B cell (primary cell): ENCODE measurements around the gene RNLS. TPM values are rescaled to one million over a fixed set of nuclear protein-coding genes. Genes with fewer than 3 reads are reported as not detected.

Source experiments
- ATAC-seq: fragments of 200-7000 bp; cut with Tn5 transposase; one replicate; pipeline ENCODE4 v1.10.0; 2021; ENCODE audit warnings: low read depth, mild to moderate bottlenecking, moderate number of reproducible peaks, moderate library complexity
- CTCF ChIA-PET: fragments of 350-600 bp; sonication (Branson Sonifier 250); formaldehyde crosslinking; loops from one replicate; lab custom pipeline; 2021; ENCODE audit warnings: antibody characterized with exemption, inconsistent platforms; lab: Charles Lee
- POLR2A ChIA-PET: fragments of 350-600 bp; sonication (Branson Sonifier 250); formaldehyde crosslinking; loops from one replicate; lab custom pipeline; 2021; ENCODE audit warnings: antibody characterized with exemption; lab: Charles Lee
- DNase-seq: peaks from one replicate; pipeline ENCODE4 v3.0.0; 2013
- H2AFZ ChIP-seq: 2 replicates; pipeline ENCODE4 v1.6.1; 2012; ENCODE audit warnings: mild to moderate bottlenecking, low read depth, low read length; ENCODE audit not compliant: insufficient read depth, poor library complexity, severe bottlenecking
- H3K27ac ChIP-seq, 2 donors: 1 replicate in 1 of 2; 2 replicates in 1 of 2; pipeline ENCODE4 v1.5.1; 2012 to 2013; ENCODE audit warnings: low read length in 2 of 2, mild to moderate bottlenecking in 2 of 2, moderate library complexity in 1 of 2
- H3K27me3 ChIP-seq, 4 experiments: fragments of 200-600 bp in 1 of 4; sonication (generic) in 1 of 4; replicated peaks in 1 of 4; 1 replicate in 2 of 4; 2 replicates in 2 of 4; pipeline versions ENCODE4 v1.6.1 to v1.7.0; 2013 to 2016; ENCODE audit warnings: low read length in 3 of 4, mild to moderate bottlenecking in 2 of 4, mixed read lengths in 1 of 4, moderate library complexity in 1 of 4; ENCODE audit not compliant: insufficient read depth in 4 of 4, control insufficient read depth in 3 of 4; ENCODE audit errors: control extremely low read depth in 1 of 4
- H3K36me3 ChIP-seq, 2 experiments: replicated peaks in 1 of 2; 1 replicate in 1 of 2; 2 replicates in 1 of 2; pipeline versions ENCODE4 v1.6.1 to v1.7.1; 2013; ENCODE audit warnings: low read length in 1 of 2; ENCODE audit not compliant: insufficient read depth in 2 of 2, control insufficient read depth in 1 of 2; ENCODE audit errors: control extremely low read depth in 1 of 2, extremely low read depth in 1 of 2
- H3K4me1 ChIP-seq, 2 donors: fragments of 200-600 bp in 1 of 2; sonication (generic) in 1 of 2; 1 replicate in 1 of 2; 2 replicates in 1 of 2; pipeline versions ENCODE4 v1.5.1 to v1.6.1; 2013 to 2017; ENCODE audit warnings: low read length in 2 of 2; ENCODE audit not compliant: control insufficient read depth in 2 of 2, insufficient read depth in 2 of 2
- H3K4me2 ChIP-seq: replicated peaks from 2 replicates; pipeline ENCODE3; 2012; ENCODE audit warnings: mild to moderate bottlenecking, low read depth, low read length; ENCODE audit not compliant: poor library complexity, severe bottlenecking
- H3K4me3 ChIP-seq, 5 experiments: fragments of 200-600 bp in 1 of 5; sonication (generic) in 1 of 5; 1 replicate in 3 of 5; 2 replicates in 2 of 5; pipeline versions ENCODE4 v1.5.1 to v1.7.0; 2011 to 2016; ENCODE audit warnings: low read length in 4 of 5, mild to moderate bottlenecking in 4 of 5, low read depth in 2 of 5, control low read depth in 1 of 5, moderate library complexity in 1 of 5; ENCODE audit not compliant: insufficient read depth in 1 of 5; ENCODE audit errors: control extremely low read depth in 1 of 5, extremely low read depth in 1 of 5
- H3K79me2 ChIP-seq: fragments of 200-600 bp; sonication (generic); one replicate; pipeline ENCODE4 v1.6.0; 2016; ENCODE audit warnings: low read length; ENCODE audit not compliant: control insufficient read depth, insufficient read depth
- H3K9ac ChIP-seq: fragments of 200-600 bp; sonication (generic); 2 replicates; pipeline ENCODE4 v1.6.1; 2017; ENCODE audit warnings: mild to moderate bottlenecking, low read length, moderate library complexity
- H3K9me3 ChIP-seq, 3 donors: one replicate each; pipeline versions ENCODE4 v1.6.1 to v1.7.1; 2013; ENCODE audit warnings: low read length in 2 of 3; ENCODE audit not compliant: control insufficient read depth in 2 of 3, insufficient read depth in 1 of 3; ENCODE audit errors: control extremely low read depth in 1 of 3
- H4K20me1 ChIP-seq: 2 replicates; pipeline ENCODE4 v1.6.0; 2012; ENCODE audit warnings: mild to moderate bottlenecking, low read length; ENCODE audit not compliant: insufficient read depth, control insufficient read depth, poor library complexity, severe bottlenecking
- H3K27ac Mint-ChIP-seq: one replicate; pipeline ENCODE4 v1.8.0; 2021; ENCODE audit warnings: mixed read lengths
- H3K27me3 Mint-ChIP-seq: one replicate; pipeline ENCODE4 v1.8.0; 2021; ENCODE audit warnings: mixed read lengths
- H3K4me1 Mint-ChIP-seq: one replicate; pipeline ENCODE4 v1.8.0; 2021; ENCODE audit warnings: mixed read lengths
- H3K4me3 Mint-ChIP-seq: one replicate; pipeline ENCODE4 v1.8.0; 2021; ENCODE audit warnings: mixed read lengths
- H3K9me3 Mint-ChIP-seq: one replicate; pipeline ENCODE4 v1.8.0; 2022; ENCODE audit warnings: mixed read lengths; ENCODE audit not compliant: insufficient read depth
- EZH2 ChIP-seq: IDR thresholded peaks from 2 replicates; pipeline ENCODE4 v1.6.1; 2012; ENCODE audit warnings: borderline replicate concordance, low read depth, mild to moderate bottlenecking, moderate library complexity, low read length; ENCODE audit not compliant: insufficient read depth, poor library complexity, severe bottlenecking
- WGBS: methylation state at CpG from one replicate; pipeline ENCODE4 v1.1.5; 2013; ENCODE audit warnings: missing lambda C conversion rate; ENCODE audit not compliant: insufficient coverage; 5-methylcytosine and 5-hydroxymethylcytosine counted together
- intact Hi-C: fragments of 100-400 bp; cut with micrococcal nuclease; formaldehyde crosslinking; loops from one replicate; pipeline ENCODE4 v1.10.0; 2022
- polyA plus RNA-seq: library from polyadenylated mRNA; depleted of rRNA; stranded (reverse); fragments of >200 nt; gene quantifications from 2 replicates; pipeline ENCODE4 v1.2.3, GENCODE V29; 2012
- total RNA-seq, 2 donors: library from RNA; stranded (reverse); fragments of 120-200 nt in 1 of 2; gene quantifications; 1 replicate in 1 of 2; 2 replicates in 1 of 2; pipeline versions ENCODE4 v1.2.3 to v1.2.4, GENCODE V29; 2013 to 2022
- TF ChIP-seq, protein P1 (sequence below): fragments of 200-600 bp; IDR thresholded peaks from one replicate; pipeline ENCODE4 v1.8.0; 2022; ENCODE audit warnings: antibody characterized with exemption, mild to moderate bottlenecking

Gene RNLS
- total and polyA plus RNA-seq, 2 donors (not counting 1 experiment from before 2014, with no cell fraction given), result 3.5 to 7.5 TPM

DNA sequence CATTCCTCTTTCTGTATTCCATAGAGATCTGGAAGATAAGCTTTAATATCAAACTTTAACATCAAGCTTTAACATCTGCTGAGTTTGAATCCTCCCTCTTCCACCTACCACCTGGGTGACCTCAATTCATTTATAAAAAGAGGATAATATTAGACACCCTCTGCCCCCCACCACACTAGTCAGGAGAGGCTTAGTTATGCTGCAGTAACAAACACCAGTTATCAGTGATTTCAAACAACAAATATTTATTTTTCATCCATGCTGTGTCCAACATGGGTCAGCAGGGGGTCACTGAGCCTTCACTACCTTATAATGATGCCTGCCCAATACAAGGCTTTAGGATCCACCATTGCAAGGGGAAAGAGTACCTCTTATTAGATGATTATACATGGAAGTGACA, 322.0 kb downstream of the RNLS start:
- Histone ChIP-seq H2AFZ (no peak overlapping the region), H3K9me3 (no peaks in the 10 kb centered on the region), H3K4me2 (no peak overlapping the region), H3K27ac (no peak overlapping the region), H3K36me3 (no peaks in the 10 kb centered on the region), H3K4me3 (no peak overlapping the region), H4K20me1 (no peaks in the 10 kb centered on the region), H3K4me1 (no peaks in the 10 kb centered on the region), H3K9ac (no peak overlapping the region), H3K27me3 (no peaks in the 10 kb centered on the region), H3K79me2 (no peaks in the 10 kb centered on the region)
- CTCF ChIA-PET, result interaction anchor here (1.7 kb wide), 1 partner anchor 147 kb away, joined by 3 read pairs; no protein-coding TSS in a partner anchor
- DNase-seq (no peak), ATAC-seq (no peak)
- Mint-ChIP-seq H3K27ac (no peak overlapping the region), H3K9me3 (peaks cover 2% of the 10 kb centered on the region), H3K27me3 (no peaks in the 10 kb centered on the region), H3K4me1 (peaks cover 7% of the 10 kb centered on the region), H3K4me3 (no peak overlapping the region)
- intact Hi-C loops, result no loop called here
- TF ChIP-seq, protein P1, sequence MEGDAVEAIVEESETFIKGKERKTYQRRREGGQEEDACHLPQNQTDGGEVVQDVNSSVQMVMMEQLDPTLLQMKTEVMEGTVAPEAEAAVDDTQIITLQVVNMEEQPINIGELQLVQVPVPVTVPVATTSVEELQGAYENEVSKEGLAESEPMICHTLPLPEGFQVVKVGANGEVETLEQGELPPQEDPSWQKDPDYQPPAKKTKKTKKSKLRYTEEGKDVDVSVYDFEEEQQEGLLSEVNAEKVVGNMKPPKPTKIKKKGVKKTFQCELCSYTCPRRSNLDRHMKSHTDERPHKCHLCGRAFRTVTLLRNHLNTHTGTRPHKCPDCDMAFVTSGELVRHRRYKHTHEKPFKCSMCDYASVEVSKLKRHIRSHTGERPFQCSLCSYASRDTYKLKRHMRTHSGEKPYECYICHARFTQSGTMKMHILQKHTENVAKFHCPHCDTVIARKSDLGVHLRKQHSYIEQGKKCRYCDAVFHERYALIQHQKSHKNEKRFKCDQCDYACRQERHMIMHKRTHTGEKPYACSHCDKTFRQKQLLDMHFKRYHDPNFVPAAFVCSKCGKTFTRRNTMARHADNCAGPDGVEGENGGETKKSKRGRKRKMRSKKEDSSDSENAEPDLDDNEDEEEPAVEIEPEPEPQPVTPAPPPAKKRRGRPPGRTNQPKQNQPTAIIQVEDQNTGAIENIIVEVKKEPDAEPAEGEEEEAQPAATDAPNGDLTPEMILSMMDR, result no peak
- no peak for TF ChIP-seq EZH2
- POLR2A ChIA-PET, result no interaction called here

DNA sequence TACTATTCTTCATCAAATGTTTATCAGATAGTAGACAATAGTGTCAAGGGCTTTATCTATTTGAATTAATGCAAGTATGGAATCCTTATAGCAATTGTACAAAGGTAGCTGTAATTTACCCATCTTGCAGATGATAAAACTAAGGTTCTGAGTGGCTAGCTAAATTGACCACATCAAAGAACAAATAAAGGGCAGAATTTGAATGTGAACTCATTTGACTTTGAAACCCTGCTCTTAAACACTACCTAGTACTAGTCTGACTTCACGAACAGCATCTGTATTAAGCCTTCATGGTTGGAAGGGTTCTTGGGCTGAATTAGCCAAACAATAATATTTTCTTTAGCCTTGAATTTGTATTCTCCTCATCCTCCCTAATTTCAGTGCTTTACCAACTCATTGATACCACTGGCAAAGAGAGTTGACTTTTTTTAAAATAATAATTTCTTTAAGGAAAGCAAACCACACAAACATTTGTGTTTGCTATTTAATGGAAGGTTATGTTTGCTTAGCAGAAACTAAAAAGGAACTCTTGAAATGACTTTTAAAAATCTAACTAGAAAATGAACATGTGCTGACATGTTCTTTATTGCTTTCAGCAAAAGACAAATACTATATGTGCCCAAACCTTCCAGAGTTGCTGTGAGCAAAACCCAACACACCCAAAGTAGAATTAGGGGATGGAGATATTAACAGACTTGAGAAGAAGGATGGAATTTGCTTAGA, 322.6 kb downstream of the RNLS start:
- WGBS, result no CpG with 5 or more reads among the region's 1 CpG
- CTCF ChIA-PET, result no interaction called here
- no peak overlapping the region for H2AFZ ChIP-seq
- no peaks in the 10 kb centered on the region for H3K4me1 ChIP-seq
- intact Hi-C loops, result no loop called here
- no peaks in the 10 kb centered on the region for H3K27me3 ChIP-seq
- POLR2A ChIA-PET, result no interaction called here
- H3K27ac ChIP-seq, result no peak overlapping the region
- no peaks in the 10 kb centered on the region for H3K36me3 ChIP-seq
- Mint-ChIP-seq H3K27me3 (no peaks in the 10 kb centered on the region), H3K9me3 (peaks cover 2% of the 10 kb centered on the region), H3K4me3 (no peak overlapping the region), H3K4me1 (peaks cover 7% of the 10 kb centered on the region), H3K27ac (no peak overlapping the region)
- TF ChIP-seq, protein P1, result no peak
- no peak for TF ChIP-seq EZH2
- no peaks in the 10 kb centered on the region for H3K9me3 ChIP-seq
- H3K9ac ChIP-seq, result no peak overlapping the region
- DNase-seq, result no peak
- H3K4me3 ChIP-seq, result no peak overlapping the region
- H4K20me1 ChIP-seq, result no peaks in the 10 kb centered on the region
- no peak overlapping the region for H3K4me2 ChIP-seq
- no peak for ATAC-seq
- H3K79me2 ChIP-seq, result no peaks in the 10 kb centered on the region
